ENCODE measurements around the gene INCA1.

DNA sequence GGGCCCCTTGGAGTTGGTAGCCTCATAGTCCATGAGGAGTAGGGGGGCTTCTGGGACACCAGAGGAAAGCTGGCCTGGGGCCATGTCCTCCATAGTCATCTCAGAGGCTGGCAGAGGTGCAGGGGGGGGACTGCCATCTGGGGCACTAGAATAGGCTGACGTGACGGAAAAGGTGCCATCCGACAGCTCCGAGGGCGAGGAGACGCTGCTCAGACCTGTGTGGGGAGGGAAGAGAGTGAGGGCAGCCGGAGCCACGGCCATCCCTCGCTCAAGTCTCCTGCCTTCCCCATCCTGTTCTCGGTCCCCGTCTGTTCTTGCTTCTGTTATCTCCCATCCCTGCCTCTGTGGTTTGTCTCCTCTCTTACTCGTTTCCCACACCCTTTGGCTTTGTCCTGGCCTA is 25.0 kb downstream of the INCA1 start:
- TF ChIP-seq CTCF (IDR thresholded peaks at IDR 0.05) (no peak), POLR2A (IDR thresholded peaks at IDR 0.05) (no peak)
